Lung (tissue), 12 donors: ENCODE results near the gene CUBN. TPM values are rescaled to one million over a fixed set of nuclear protein-coding genes. Genes with fewer than 3 reads are reported as not detected.

Experiments used
- ATAC-seq: fragments of 200-7000 bp; cut with Tn5 transposase; one replicate; pipeline ENCODE4 v1.9.1; 2020; ENCODE audit warnings: moderate number of reproducible peaks; ENCODE audit not compliant: insufficient read depth, low FRiP score
- DNase-seq, 3 donors: peaks; one replicate each; pipeline ENCODE4 v3.0.0-alpha.2; 2013 to 2017
- H3K27ac ChIP-seq, 2 donors: one replicate each; pipeline ENCODE4 v1.5.1; 2013; ENCODE audit warnings: mild to moderate bottlenecking in 2 of 2, moderate library complexity in 2 of 2, control low read depth in 1 of 2, inconsistent platforms in 1 of 2, low read depth in 1 of 2, low read length in 1 of 2
- H3K27me3 ChIP-seq, 3 donors: one replicate each; pipeline ENCODE4 v1.5.1; 2013; ENCODE audit warnings: low read length in 2 of 3; ENCODE audit not compliant: control insufficient read depth in 3 of 3, insufficient read depth in 3 of 3
- H3K36me3 ChIP-seq, 4 donors: one replicate each; pipeline ENCODE4 v1.5.1; 2013; ENCODE audit warnings: low read length in 4 of 4, mild to moderate bottlenecking in 1 of 4, moderate library complexity in 1 of 4; ENCODE audit not compliant: control insufficient read depth in 4 of 4, insufficient read depth in 4 of 4
- H3K4me1 ChIP-seq, 5 donors: one replicate each; pipeline ENCODE4 v1.5.1; 2013; ENCODE audit warnings: low read length in 5 of 5, mild to moderate bottlenecking in 2 of 5, moderate library complexity in 1 of 5; ENCODE audit not compliant: control insufficient read depth in 5 of 5, insufficient read depth in 5 of 5
- H3K4me3 ChIP-seq: one replicate; pipeline ENCODE4 v1.5.1; 2013; ENCODE audit warnings: mild to moderate bottlenecking, control low read depth, moderate library complexity
- H3K9ac ChIP-seq, 2 donors: one replicate each; pipeline ENCODE4 v1.5.1; 2013; ENCODE audit warnings: low read length in 2 of 2, control low read depth in 1 of 2; ENCODE audit not compliant: insufficient read depth in 1 of 2
- H3K9me3 ChIP-seq, 4 donors: one replicate each; pipeline ENCODE4 v1.5.1; 2013; ENCODE audit warnings: low read length in 3 of 4, mild to moderate bottlenecking in 1 of 4, moderate library complexity in 1 of 4; ENCODE audit not compliant: control insufficient read depth in 4 of 4, insufficient read depth in 3 of 4
- WGBS, 2 donors: extraction: QIAGEN DNeasy Blood & Tissue Kit; methylation state at CpG; one replicate each; pipeline ENCODE4 v1.1.7; 2013; 5-methylcytosine and 5-hydroxymethylcytosine counted together
- polyA plus RNA-seq, 2 donors: library from polyadenylated mRNA; stranded (reverse); fragments of 200-250 nt; gene quantifications; one replicate each; pipeline ENCODE4 v1.2.1, GENCODE V29; 2013
- total RNA-seq, 2 donors: library from RNA; depleted of rRNA in 1 of 2; stranded (reverse); fragments of >200 nt in 1 of 2; gene quantifications; one replicate each; pipeline ENCODE4 v1.2.1, GENCODE V29; 2014 to 2021
- TF ChIP-seq, protein P1 (sequence below): IDR thresholded peaks from 2 replicates; pipeline ENCODE4 v1.5.1; 2012; ENCODE audit warnings: mild to moderate bottlenecking; ENCODE audit errors: control extremely low read depth, extremely low read depth
- donor health status: control.
- donor health status: control.
- donor health status: Bipolar disorder and iron deficiency.
- donor health status: healthy.
- donor health status: DM: yes; HTN: yes; CAD: no.

CUBN gene
- total and polyA plus RNA-seq, 4 donors, result 0.33 to 5.1 (median 1.0) TPM

DNA sequence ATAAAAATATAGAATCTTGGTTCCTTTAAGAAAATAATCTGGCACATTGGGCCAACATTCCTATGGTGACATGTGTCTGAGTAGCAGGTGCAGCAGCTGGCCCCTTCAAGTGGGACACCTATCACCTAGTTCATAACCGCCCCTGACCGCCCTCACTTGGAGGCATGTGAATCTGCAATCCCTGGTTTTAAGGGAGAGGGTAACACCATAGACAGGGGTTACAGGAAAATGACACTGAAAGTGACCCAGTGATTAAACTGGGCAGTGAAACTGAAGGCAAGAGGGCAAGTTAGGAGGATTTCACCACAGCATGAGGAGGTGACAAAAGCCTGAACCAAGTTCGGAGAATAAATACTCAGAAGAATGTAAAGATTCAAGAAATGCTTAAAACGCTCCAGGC, 313.4 kb downstream of the CUBN start:
- H3K36me3 ChIP-seq, result peaks cover 0 to 7% (median 0%) of the 10 kb centered on the region in 4 donors
- WGBS, 2 donors, result 58 to 77% methylated on average over 4 of the region's 4 CpGs
- DNase-seq (peak in 1 of 3 donors; percentile 13), ATAC-seq (no peak)
- H3K27ac ChIP-seq, result no peak overlapping the region
- no peak overlapping the region for H3K4me3 ChIP-seq
- no peaks in the 10 kb centered on the region for H3K9me3 ChIP-seq
- H3K27me3 ChIP-seq, result no peaks in the 10 kb centered on the region
- H3K4me1 ChIP-seq, result peaks cover 0 to 19% (median 12%) of the 10 kb centered on the region in 5 donors
- TF ChIP-seq, protein P1, sequence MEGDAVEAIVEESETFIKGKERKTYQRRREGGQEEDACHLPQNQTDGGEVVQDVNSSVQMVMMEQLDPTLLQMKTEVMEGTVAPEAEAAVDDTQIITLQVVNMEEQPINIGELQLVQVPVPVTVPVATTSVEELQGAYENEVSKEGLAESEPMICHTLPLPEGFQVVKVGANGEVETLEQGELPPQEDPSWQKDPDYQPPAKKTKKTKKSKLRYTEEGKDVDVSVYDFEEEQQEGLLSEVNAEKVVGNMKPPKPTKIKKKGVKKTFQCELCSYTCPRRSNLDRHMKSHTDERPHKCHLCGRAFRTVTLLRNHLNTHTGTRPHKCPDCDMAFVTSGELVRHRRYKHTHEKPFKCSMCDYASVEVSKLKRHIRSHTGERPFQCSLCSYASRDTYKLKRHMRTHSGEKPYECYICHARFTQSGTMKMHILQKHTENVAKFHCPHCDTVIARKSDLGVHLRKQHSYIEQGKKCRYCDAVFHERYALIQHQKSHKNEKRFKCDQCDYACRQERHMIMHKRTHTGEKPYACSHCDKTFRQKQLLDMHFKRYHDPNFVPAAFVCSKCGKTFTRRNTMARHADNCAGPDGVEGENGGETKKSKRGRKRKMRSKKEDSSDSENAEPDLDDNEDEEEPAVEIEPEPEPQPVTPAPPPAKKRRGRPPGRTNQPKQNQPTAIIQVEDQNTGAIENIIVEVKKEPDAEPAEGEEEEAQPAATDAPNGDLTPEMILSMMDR, result no peak
- H3K9ac ChIP-seq, result peak overlapping the region in 1 of 2 donors; percentile 83

DNA sequence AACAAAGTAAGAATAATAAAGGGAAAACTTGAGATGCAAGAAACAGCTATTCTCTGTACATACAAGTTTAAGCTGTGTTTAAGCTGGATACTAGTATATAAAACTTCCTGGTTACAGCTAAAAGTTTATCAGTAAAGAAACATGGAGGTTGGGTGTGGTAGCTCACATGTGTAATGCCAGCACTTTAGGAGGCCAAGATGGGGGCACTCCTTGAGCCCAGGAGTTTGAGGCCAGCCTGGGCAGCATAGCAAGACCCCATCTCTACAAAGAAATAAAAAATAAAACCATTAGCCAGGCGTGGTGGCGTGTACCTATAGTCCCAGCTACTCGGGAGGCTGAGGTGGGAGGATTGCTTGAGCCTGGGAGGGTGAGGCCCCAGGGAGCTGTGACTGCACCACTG, 315.6 kb downstream of the CUBN start:
- H3K9ac ChIP-seq, result no peak overlapping the region
- no peak for ATAC-seq
- no peak for DNase-seq
- H3K27me3 ChIP-seq, result no peaks in the 10 kb centered on the region
- TF ChIP-seq, protein P1, result no peak
- WGBS, 2 donors, result 97% methylated on average over 3 of the region's 3 CpGs
- H3K36me3 ChIP-seq, result peaks cover 0 to 14% (median 0%) of the 10 kb centered on the region in 4 donors
- H3K4me1 ChIP-seq, result peaks cover 0 to 19% (median 12%) of the 10 kb centered on the region in 5 donors
- H3K27ac ChIP-seq, result no peak overlapping the region
- no peaks in the 10 kb centered on the region for H3K9me3 ChIP-seq
- H3K4me3 ChIP-seq, result no peak overlapping the region

DNA sequence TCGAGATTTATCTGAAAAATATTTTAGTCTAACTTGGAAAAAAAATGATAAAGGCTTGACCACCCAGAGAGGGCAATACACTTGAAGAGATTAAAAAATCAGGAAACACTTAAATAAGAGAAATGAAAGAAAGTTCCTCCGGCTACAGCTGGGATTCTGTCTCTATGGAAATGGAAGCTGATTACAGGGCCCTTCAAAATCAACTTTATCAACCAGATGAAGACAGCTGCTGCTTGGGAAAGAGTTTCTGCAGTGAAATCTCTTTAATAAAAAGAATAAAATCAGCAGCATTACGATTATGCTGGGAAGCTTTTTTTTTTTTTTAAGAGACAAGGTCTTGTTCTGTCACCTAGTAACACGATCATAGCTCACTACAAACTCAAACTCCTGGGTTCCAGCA, 316.9 kb downstream of the CUBN start:
- H3K4me3 ChIP-seq, result no peak overlapping the region
- peaks cover 0 to 14% (median 0%) of the 10 kb centered on the region in 4 donors for H3K36me3 ChIP-seq
- H3K4me1 ChIP-seq, result peaks cover 0 to 15% (median 12%) of the 10 kb centered on the region in 5 donors
- ATAC-seq (no peak), DNase-seq (peak in 2 of 3 donors; percentile 65)
- H3K9me3 ChIP-seq, result no peaks in the 10 kb centered on the region
- H3K9ac ChIP-seq, result no peak overlapping the region
- TF ChIP-seq, protein P1, result no peak
- WGBS, 2 donors, result 80 to 83% methylated on average over 4 of the region's 4 CpGs
- H3K27ac ChIP-seq, result no peak overlapping the region
- H3K27me3 ChIP-seq, result no peaks in the 10 kb centered on the region

DNA sequence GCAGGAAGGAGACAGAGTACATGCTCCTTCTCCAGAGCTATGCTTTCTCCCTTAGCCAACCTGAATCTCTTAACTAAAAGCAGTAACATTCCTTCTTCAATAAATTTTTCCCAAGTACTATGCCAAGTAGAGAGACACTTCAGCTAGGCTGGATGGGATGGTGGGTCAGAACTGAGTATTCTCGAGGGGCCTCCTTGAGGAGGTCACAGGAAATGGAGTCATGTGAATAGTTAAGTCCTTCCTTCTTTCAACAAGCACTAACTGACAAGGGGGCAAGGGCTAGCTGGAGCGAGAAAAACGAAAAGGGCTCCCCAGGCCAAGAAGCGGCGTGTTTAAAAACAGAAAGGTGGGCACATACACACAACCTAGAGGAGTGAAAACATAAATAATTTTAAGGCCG, 317.8 kb downstream of the CUBN start:
- Histone ChIP-seq H3K4me1 (peaks cover 0 to 15% (median 12%) of the 10 kb centered on the region in 5 donors), H3K9me3 (no peaks in the 10 kb centered on the region), H3K27ac (no peak overlapping the region)

More for the DNA sequence above, 317.8 kb downstream of the CUBN start:
- DNase-seq (peak in 2 of 3 donors; percentile 13 to 25), ATAC-seq (no peak)
- Histone ChIP-seq H3K36me3 (peaks cover 0 to 14% (median 0%) of the 10 kb centered on the region in 4 donors), H3K27me3 (no peaks in the 10 kb centered on the region), H3K9ac (no peak overlapping the region), H3K4me3 (no peak overlapping the region)
- TF ChIP-seq, protein P1, result no peak
- 76 to 79% methylated on average over 6 of the region's 6 CpGs for WGBS, 2 donors
